ENCODE data around the gene ANKS1A.
"Not testable (repeated sequence)": the region's sequence is repeated elsewhere in the genome, so short reads cannot be mapped to it uniquely, and the experiment has no call there.

ANKS1A gene

GRCh38 chr6:34999962-35000361 is 110.9 kb downstream of the ANKS1A start:
- not testable (repeated sequence) for H2AFZ ChIP-seq (ENCODE audit: low read length); H3K9ac ChIP-seq (ENCODE audit: low read depth, low read length, poor library complexity, severe bottlenecking)

GRCh38 chr6:35001349-35001748 is 112.3 kb downstream of the ANKS1A start:
- not testable (repeated sequence) for H3K79me2 ChIP-seq (ENCODE audit: insufficient read depth, low read length); H3K4me2 ChIP-seq (ENCODE audit: low read depth, low read length, poor library complexity, severe bottlenecking); H4K20me1 ChIP-seq (ENCODE audit: insufficient read depth, low read length, poor library complexity, severe bottlenecking); H3K36me3 ChIP-seq (ENCODE audit: insufficient read depth, low read length); H3K4me3 ChIP-seq (ENCODE audit: low read length, poor library complexity, severe bottlenecking); H3K9me2 ChIP-seq (replicated peaks; ENCODE audit: low read depth, low read length); H3K27me3 ChIP-seq (ENCODE audit: insufficient read depth, low read length, poor library complexity, severe bottlenecking); H3K9me3 ChIP-seq (ENCODE audit: insufficient read depth, low read depth, low read length); H3F3A ChIP-seq (ENCODE audit: low read depth); H3K4me1 ChIP-seq (ENCODE audit: insufficient read depth, low read length, poor library complexity, severe bottlenecking); H3K9ac ChIP-seq (ENCODE audit: low read depth, low read length, poor library complexity, severe bottlenecking); H2AFZ ChIP-seq (ENCODE audit: low read length)

More at GRCh38 chr6:34999962-35000361, 110.9 kb downstream of the ANKS1A start:
- not testable (repeated sequence) for H3K9me2 ChIP-seq (replicated peaks; ENCODE audit: low read depth, low read length); H3K4me1 ChIP-seq (ENCODE audit: insufficient read depth, low read length, poor library complexity, severe bottlenecking); H3K79me2 ChIP-seq (ENCODE audit: insufficient read depth, low read length); H3F3A ChIP-seq (ENCODE audit: low read depth); H3K4me3 ChIP-seq (ENCODE audit: low read length, poor library complexity, severe bottlenecking); H3K9me3 ChIP-seq (ENCODE audit: insufficient read depth, low read depth, low read length); H3K36me3 ChIP-seq (ENCODE audit: insufficient read depth, low read length); H3K4me2 ChIP-seq (ENCODE audit: low read depth, low read length, poor library complexity, severe bottlenecking); H4K20me1 ChIP-seq (ENCODE audit: insufficient read depth, low read length, poor library complexity, severe bottlenecking); H3K27me3 ChIP-seq (ENCODE audit: insufficient read depth, low read length, poor library complexity, severe bottlenecking)

GRCh38 chr6:35003886-35004530 is 115.0 kb downstream of the ANKS1A start:
- not testable (repeated sequence) for H3K79me2 ChIP-seq (ENCODE audit: insufficient read depth, low read length); H3K9me2 ChIP-seq (replicated peaks; ENCODE audit: low read depth, low read length); H2AFZ ChIP-seq (ENCODE audit: low read length); H3F3A ChIP-seq (ENCODE audit: low read depth); H3K36me3 ChIP-seq (ENCODE audit: insufficient read depth, low read length); H3K4me1 ChIP-seq (ENCODE audit: insufficient read depth, low read length, poor library complexity, severe bottlenecking); H3K9ac ChIP-seq (ENCODE audit: low read depth, low read length, poor library complexity, severe bottlenecking); H3K4me2 ChIP-seq (ENCODE audit: low read depth, low read length, poor library complexity, severe bottlenecking); H4K20me1 ChIP-seq (ENCODE audit: insufficient read depth, low read length, poor library complexity, severe bottlenecking); H3K27me3 ChIP-seq (ENCODE audit: insufficient read depth, low read length, poor library complexity, severe bottlenecking); H3K4me3 ChIP-seq (ENCODE audit: low read length, poor library complexity, severe bottlenecking); H3K9me3 ChIP-seq (ENCODE audit: insufficient read depth, low read depth, low read length)

GRCh38 chr6:35007016-35007415 is 118.0 kb downstream of the ANKS1A start:
- H4K20me1 ChIP-seq (ENCODE audit: insufficient read depth, low read length, poor library complexity, severe bottlenecking): no peaks in the 10 kb centered on the region
- H3K9me3 ChIP-seq (ENCODE audit: insufficient read depth, low read depth, low read length): no peaks in the 10 kb centered on the region
- H3K27me3 ChIP-seq (ENCODE audit: insufficient read depth, low read length, poor library complexity, severe bottlenecking): no peaks in the 10 kb centered on the region
- no peak overlapping the region for H3K4me3 ChIP-seq (ENCODE audit: low read length, poor library complexity, severe bottlenecking)
- no peaks in the 10 kb centered on the region for H3F3A ChIP-seq (ENCODE audit: low read depth)
- H3K4me1 ChIP-seq (ENCODE audit: insufficient read depth, low read length, poor library complexity, severe bottlenecking): peaks cover 6% of the 10 kb centered on the region
- TF ChIP-seq CTCF (conservative IDR thresholded peaks at IDR 0.05; ENCODE audit: low read length) (no peak), EZH2phosphoT487 (IDR thresholded peaks at IDR 0.05; ENCODE audit: borderline replicate concordance) (no peak)
- no peak overlapping the region for H2AFZ ChIP-seq (ENCODE audit: low read length)
- no peak overlapping the region for H3K4me2 ChIP-seq (ENCODE audit: low read depth, low read length, poor library complexity, severe bottlenecking)
- H3K9ac ChIP-seq (ENCODE audit: low read depth, low read length, poor library complexity, severe bottlenecking): no peak overlapping the region
- H3K79me2 ChIP-seq (ENCODE audit: insufficient read depth, low read length): no peaks in the 10 kb centered on the region
- no peaks in the 10 kb centered on the region for H3K36me3 ChIP-seq (ENCODE audit: insufficient read depth, low read length)
- H3K9me2 ChIP-seq (replicated peaks; ENCODE audit: low read depth, low read length): no peaks in the 10 kb centered on the region

All from Loucy (cell line).